ENCODE measurements around the gene TERB1. TPM values are rescaled to one million over a fixed set of nuclear protein-coding genes. Genes with fewer than 3 reads are reported as not detected.

Gene TERB1
- polyA plus RNA-seq, 1 of the 3 experiments (the other 2 are of a cell fraction) = 0.08 TPM

GRCh38 chr16:66731101-66731500 lies 70.3 kb downstream of the TERB1 start:
- H3K36me3 ChIP-seq (replicated peaks in 1 of 2; ENCODE audit: control insufficient read depth in 1 of 2, insufficient read depth in 2 of 2, low read length in 1 of 2) = peaks cover 66 to 70% of the 10 kb centered on the region in 2 experiments
- H3K4me3 ChIP-seq (ENCODE audit: low read depth in 2 of 2, low read length in 1 of 2) = no peak overlapping the region
- no peaks in the 10 kb centered on the region for H3K9me3 ChIP-seq
- POLR2A ChIA-PET = no interaction called here
- TF ChIP-seq USF2 (IDR thresholded peaks at IDR 0.05; ENCODE audit: borderline replicate concordance, low read depth, low read length) = no peak
- no peak for TF ChIP-seq NFIC (IDR thresholded peaks at IDR 0.05; ENCODE audit: borderline replicate concordance)
- no peak for TF ChIP-seq IRF3 (IDR thresholded peaks at IDR 0.05; ENCODE audit: low read depth, low read length)
- no peak for TF ChIP-seq SIN3A (IDR thresholded peaks at IDR 0.05; ENCODE audit: borderline replicate concordance, low read depth, low read length)
- TF ChIP-seq FOSL2 (IDR thresholded peaks at IDR 0.05; ENCODE audit: borderline replicate concordance, low read depth) = no peak
- no peak overlapping the region for H3K4me2 ChIP-seq
- 77% methylated on average over 6 of the region's 7 CpGs for WGBS (ENCODE audit: low lambda C conversion rate)
- no peaks in the 10 kb centered on the region for H3K27me3 ChIP-seq (ENCODE audit: insufficient read depth)
- H2AFZ ChIP-seq (ENCODE audit: low read depth) = no peak overlapping the region
- no peaks in the 10 kb centered on the region for H3K9me2 ChIP-seq
- H3K9ac ChIP-seq = no peak overlapping the region
- no peaks in the 10 kb centered on the region for H3K4me1 ChIP-seq (ENCODE audit: control insufficient read depth in 1 of 2, insufficient read depth in 2 of 2, low read depth in 1 of 2, low read length in 1 of 2)
- no peak for DNase-seq
- H4K20me1 ChIP-seq (ENCODE audit: insufficient read depth) = peaks cover 11% of the 10 kb centered on the region
- peaks cover 16% of the 10 kb centered on the region for H3F3A ChIP-seq (replicated peaks; ENCODE audit: insufficient read depth)
- CTCF ChIA-PET = interaction anchor here (1.1 to 5.8 kb wide), 9 partner anchors 9 to 324 kb away, joined by 3 to 48 read pairs (median 6); partner anchors contain the start of genes DYNC1LI2 and NAE1
- H3K79me2 ChIP-seq (ENCODE audit: insufficient read depth) = no peaks in the 10 kb centered on the region; the same call in none of the 2 replicates
- no peak overlapping the region for H3K27ac ChIP-seq (ENCODE audit: low read depth in 2 of 2, low read length in 1 of 2)

- POLR2A ChIA-PET = no interaction called here
- peaks cover 70 to 77% of the 10 kb centered on the region in 2 experiments for H3K36me3 ChIP-seq (replicated peaks in 1 of 2; ENCODE audit: control insufficient read depth in 1 of 2, insufficient read depth in 2 of 2, low read length in 1 of 2)
- CTCF ChIA-PET = interaction anchor here (0.6 to 5.8 kb wide), 34 partner anchors 10 to 330 kb away, joined by 3 to 54 read pairs (median 5); partner anchors contain the start of genes DYNC1LI2 and NAE1
Measured at GRCh38 chr16:66728804-66729203, 72.6 kb downstream of the TERB1 start.

More at GRCh38 chr16:66728804-66729203, 72.6 kb downstream of the TERB1 start:
- Histone ChIP-seq H3K27ac (ENCODE audit: low read depth in 2 of 2, low read length in 1 of 2) (peak overlapping the region in 1 of 2 experiments; percentile 30; a peak in 1 of 4 replicates), H2AFZ (ENCODE audit: low read depth) (no peak overlapping the region), H3K4me2 (no peak overlapping the region), H3K9me3 (no peaks in the 10 kb centered on the region), H3K9ac (no peak overlapping the region), H4K20me1 (ENCODE audit: insufficient read depth) (peaks cover 8% of the 10 kb centered on the region), H3K9me2 (no peaks in the 10 kb centered on the region), H3K4me3 (ENCODE audit: low read depth in 2 of 2, low read length in 1 of 2) (no peak overlapping the region), H3K27me3 (ENCODE audit: insufficient read depth) (no peaks in the 10 kb centered on the region), H3K4me1 (ENCODE audit: control insufficient read depth in 1 of 2, insufficient read depth in 2 of 2, low read depth in 1 of 2, low read length in 1 of 2) (no peaks in the 10 kb centered on the region), H3F3A (replicated peaks; ENCODE audit: insufficient read depth) (peaks cover 16% of the 10 kb centered on the region), H3K79me2 (ENCODE audit: insufficient read depth) (no peaks in the 10 kb centered on the region; the same call in 1 of the 2 replicates)
- DNase-seq = no peak
- WGBS (ENCODE audit: low lambda C conversion rate) = 90% methylated on average over 4 of the region's 4 CpGs
- no peak for TF ChIP-seq CHD2 (IDR thresholded peaks at IDR 0.05; ENCODE audit: low read length, partially characterized antibody)
- TF ChIP-seq GABPA (IDR thresholded peaks at IDR 0.05; ENCODE audit: low read depth) = no peak
- no peak for TF ChIP-seq IRF3 (IDR thresholded peaks at IDR 0.05; ENCODE audit: low read depth, low read length)
- no peak for TF ChIP-seq PBX3 (IDR thresholded peaks at IDR 0.05)
- no peak for TF ChIP-seq NRF1 (IDR thresholded peaks at IDR 0.05; ENCODE audit: low read depth, low read length)
- no peak for TF ChIP-seq RFX5 (IDR thresholded peaks at IDR 0.05; ENCODE audit: low read length)
- TF ChIP-seq USF2 (IDR thresholded peaks at IDR 0.05; ENCODE audit: borderline replicate concordance, low read depth, low read length) = no peak
- no peak for TF ChIP-seq MXI1 (IDR thresholded peaks at IDR 0.05; ENCODE audit: low read depth, low read length)
- TF ChIP-seq YY1 (IDR thresholded peaks at IDR 0.05; ENCODE audit: low read depth) = no peak
- TF ChIP-seq EZH2phosphoT487 (IDR thresholded peaks at IDR 0.05; ENCODE audit: borderline replicate concordance, low read depth) = no peak
